ENCODE data around the gene S100A11.
"Not testable (repeated sequence)": the region's sequence is repeated elsewhere in the genome, so short reads cannot be mapped to it uniquely, and the experiment has no call there.

S100A11 gene

DNA sequence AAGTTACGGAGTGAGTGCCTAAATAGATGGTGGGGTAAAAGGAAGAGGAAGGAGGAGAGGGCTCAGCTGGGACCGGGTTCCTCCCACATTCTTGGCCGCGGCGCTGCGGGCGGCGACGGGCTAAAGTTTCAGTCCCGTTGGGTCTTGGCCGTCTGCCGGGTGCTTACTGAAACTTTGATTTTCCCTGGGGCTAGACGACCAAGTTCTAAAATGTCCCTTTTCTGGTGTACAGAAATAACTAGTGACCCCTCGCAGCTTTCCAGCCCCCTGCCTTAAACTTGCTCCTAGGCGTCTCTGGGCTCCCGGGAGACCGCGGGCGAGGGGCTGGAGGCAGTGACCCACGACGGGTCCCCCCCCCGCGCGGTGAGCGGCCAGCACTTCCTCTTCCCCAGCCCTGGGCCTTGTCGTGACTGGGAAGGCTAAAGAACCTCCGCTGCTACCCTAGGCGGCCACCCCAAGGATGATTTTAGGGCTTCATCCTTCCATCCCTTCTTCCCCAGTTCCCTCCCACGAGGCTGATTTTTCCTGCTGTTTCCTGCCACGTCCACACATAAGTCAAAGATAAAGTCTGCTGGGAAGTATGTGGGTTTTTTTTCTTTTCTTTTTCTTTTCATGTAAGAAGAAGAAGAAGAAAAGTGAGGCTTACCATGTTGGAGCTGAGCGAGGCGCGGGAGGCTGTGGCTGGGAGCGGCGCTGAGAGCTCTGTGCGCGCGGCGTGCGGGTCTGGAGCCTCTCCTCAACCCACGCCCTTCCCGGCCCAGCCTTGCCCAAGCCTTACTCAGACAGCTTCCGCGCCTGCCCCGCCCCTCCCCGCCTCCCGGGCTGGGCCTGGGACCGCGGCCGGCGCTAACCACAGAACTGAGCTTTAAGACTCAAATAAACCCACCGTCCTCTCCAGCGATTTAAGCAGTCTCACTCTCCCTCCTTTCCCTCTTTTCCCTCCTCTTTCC, at the start of gene S100A11:
TSS of gene S100A11 (minus strand) at position 738 of the 950 bp plus-strand sequence. CDS start at position 649, 89 bp downstream.
- peak; percentile 49 for DNase-seq (ENCODE audit: low read depth in 2 of 2)

GRCh38 chr1:152084853-152085252, 48.0 kb upstream of the S100A11 start:
- no peak for DNase-seq (ENCODE audit: low read depth in 2 of 2)

DNA sequence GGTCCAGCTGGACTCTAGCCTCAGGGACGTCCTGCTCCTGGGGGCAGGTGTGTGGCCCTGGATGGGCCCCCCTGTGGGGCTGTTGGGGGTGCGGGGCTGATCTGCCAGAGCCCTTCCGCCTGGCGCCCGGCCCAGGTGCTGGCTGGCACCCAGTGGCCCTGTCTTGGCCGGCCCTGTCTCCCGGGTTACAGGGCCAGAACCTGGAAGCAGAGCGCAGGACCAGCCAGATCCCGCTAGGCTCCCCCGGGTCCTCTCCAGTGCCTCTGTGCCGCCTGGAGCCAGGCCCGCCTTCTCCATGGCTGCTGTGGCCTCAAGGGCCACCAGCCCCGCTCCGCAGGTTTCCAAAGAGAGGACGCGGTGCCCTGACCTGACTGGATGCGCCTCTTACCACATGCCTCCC, 44.2 kb upstream of the S100A11 start:
- DNase-seq (ENCODE audit: low read depth in 2 of 2), result not testable (repeated sequence)

DNA sequence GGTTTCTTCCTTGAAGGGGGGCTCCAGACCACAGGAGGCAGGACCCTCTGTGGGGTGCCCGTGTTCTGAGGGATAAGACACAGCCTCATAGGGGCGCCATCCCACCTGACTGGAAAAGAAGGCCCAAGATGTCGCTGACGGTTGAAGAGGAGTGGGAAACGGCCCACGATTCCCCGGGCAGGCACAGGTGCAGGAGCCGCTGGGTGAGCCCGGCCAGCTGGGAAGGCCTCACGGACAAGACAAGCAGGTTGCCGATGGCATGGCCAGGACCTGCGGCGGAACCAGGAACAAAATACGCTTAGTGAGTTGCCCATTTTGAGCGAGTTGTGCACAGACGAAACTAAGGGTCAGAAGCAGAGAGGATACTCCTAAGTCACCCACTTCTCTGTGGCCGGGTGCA, 43.7 kb upstream of the S100A11 start:
- DNase-seq (ENCODE audit: low read depth in 2 of 2), result not testable (repeated sequence)

DNA sequence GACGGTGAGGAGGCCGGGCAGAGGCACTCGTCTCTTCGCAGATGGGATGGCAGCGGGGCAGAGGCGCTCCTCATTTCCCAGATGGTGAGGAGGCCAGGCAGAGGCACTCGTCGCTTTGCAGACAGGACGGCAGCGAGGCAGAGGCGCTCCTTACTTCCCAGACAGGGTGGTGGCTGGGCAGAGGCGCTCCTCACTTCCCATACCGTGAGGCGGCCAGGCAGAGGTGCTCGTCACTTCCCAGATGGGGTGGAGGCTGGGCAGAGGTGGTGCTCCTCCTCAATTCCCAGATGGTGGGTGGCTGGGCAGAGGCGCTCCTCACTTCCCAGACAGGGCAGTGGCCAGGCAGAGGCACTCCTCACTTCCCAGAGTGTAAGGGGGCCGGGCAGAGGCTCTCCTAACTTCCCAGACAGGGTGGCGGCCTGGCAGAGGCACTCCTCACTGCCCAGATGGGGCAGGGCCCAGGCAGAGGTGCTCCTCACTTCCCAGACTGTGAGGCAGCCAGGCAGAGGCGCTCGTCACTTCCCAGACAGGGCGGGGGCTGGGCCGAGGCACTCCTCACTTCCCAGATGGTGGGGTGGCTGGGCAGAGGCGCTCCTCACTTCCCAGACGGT, 42.1 kb upstream of the S100A11 start:
- DNase-seq (ENCODE audit: low read depth in 2 of 2), result no peak

DNA sequence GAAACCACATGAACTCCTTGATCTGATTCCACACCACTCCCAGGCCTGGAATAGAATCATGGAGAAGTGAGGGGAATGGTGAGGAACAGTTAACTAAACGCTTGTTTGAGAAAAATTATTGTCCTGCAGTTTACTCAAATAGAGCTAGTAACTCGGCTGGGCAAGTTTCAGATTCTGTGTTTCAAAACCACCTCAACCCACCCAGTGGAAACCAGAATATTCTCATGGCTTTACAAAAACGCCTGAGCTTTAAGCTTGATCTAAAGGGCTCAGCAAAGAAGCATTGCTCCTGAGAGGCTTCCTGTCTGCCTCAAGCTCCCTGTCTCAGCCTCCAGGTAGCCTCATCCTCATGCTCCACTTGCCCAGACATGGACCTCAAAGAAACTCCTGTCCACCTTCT, 35.5 kb upstream of the S100A11 start:
- DNase-seq (ENCODE audit: low read depth in 2 of 2), result no peak

- DNase-seq (ENCODE audit: low read depth in 2 of 2), result no peak
Measured at GRCh38 chr1:152071123-152071522, 34.3 kb upstream of the S100A11 start.

DNA sequence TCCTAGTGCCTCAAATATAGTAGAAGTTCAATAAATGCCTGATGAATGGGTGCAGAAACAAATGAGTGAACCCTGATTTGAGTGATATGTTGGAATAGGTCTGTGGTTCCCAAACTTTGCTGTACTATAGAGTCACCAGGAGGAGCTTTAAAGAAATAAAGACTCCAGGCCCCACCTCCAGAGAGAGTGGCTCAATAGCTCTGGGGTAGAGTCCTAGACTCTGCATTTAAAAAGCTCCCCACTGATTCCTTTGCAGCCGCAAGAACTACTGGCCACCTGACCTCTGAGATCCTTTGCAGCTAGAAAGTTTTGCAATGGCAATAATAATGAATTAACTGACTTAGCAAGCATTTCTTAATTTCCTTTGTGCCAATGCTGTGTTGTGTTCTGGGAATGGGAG, 31.1 kb upstream of the S100A11 start:
- no peak for DNase-seq (ENCODE audit: low read depth in 2 of 2)

DNA sequence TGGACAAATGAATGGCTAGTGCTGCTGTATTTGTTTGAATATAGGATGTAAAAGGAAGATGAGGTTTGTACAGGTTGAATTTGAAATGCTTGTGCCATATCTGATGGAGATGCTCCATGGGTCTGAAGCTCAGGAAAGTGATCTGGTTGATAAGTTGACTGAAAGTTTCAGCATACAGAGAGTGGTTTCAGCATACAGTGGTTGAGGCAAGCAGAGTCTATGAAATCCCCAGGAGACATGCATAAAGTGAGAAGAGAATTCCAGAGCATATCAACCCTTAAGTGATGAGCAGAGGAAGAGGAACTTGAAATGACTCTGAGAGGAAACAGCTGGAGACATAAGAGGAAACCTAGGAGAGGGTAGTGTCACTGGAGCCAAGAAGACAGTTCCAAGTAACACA, 30.3 kb upstream of the S100A11 start:
- DNase-seq (ENCODE audit: low read depth in 2 of 2), result no peak

DNA sequence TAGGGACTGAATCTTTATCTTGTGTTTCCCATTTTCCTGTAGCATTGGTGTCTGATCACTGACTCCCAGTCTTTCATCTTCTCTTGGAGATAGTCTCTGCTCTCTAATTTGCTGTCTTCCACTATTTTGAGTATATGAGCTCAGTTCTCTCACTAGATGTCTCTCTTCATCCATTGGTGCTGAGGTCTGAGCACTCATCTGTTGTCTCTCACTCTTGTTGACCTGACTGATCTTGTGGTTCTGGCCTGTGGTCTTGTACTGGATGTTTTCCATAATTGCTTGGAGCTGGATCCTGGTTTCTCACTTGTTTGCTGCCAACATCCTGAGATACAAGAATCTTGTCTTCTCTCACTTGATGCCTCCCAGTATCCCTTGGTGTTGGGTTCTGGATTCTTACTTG, 25.1 kb upstream of the S100A11 start:
- DNase-seq (ENCODE audit: low read depth in 2 of 2), result no peak

- no peak for DNase-seq (ENCODE audit: low read depth in 2 of 2)
Measured at GRCh38 chr1:152053375-152053774, 16.6 kb upstream of the S100A11 start.

GRCh38 chr1:152052606-152053005, 15.8 kb upstream of the S100A11 start:
- peak; percentile 71 to 76 for DNase-seq (ENCODE audit: low read depth in 2 of 2)

GRCh38 chr1:152050886-152051675, 14.3 kb upstream of the S100A11 start:
- no peak for DNase-seq (ENCODE audit: low read depth in 2 of 2)

DNA sequence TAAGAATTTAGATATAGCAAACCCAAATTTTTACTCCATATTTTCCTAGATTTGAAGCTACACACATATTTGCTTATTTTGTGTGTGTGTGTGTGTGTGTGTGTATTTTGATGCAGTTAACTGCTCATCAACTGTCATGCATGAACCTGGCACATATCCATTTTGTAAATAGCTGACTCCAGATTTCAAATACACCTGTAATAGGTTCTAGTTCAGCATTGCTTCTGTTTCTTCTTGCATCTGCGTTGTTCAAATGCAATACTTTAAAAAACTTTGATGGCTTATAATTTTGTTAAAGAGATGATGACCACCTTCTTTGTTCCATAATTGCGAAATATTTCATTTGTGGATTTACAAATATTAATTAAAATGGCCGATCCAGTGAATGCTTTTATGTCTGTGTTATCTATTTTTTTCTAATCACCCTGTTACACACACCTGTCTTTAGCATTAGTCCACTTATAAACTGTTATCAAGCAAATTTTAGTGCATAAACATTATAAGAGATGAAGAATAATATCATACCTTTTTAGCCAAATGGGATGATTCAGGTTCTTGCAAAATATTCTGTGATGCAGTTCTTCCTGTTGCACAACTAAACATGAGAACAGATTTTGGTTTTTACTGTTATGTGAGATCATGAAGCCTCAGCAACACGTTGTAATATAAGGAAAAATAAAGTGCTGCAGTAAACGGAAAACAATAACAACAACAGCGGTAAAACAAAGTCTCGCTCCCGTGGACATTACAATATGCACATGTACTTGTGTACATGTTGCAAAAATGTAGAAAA, 12.7 kb upstream of the S100A11 start:
- DNase-seq (ENCODE audit: low read depth in 2 of 2), result no peak

DNA sequence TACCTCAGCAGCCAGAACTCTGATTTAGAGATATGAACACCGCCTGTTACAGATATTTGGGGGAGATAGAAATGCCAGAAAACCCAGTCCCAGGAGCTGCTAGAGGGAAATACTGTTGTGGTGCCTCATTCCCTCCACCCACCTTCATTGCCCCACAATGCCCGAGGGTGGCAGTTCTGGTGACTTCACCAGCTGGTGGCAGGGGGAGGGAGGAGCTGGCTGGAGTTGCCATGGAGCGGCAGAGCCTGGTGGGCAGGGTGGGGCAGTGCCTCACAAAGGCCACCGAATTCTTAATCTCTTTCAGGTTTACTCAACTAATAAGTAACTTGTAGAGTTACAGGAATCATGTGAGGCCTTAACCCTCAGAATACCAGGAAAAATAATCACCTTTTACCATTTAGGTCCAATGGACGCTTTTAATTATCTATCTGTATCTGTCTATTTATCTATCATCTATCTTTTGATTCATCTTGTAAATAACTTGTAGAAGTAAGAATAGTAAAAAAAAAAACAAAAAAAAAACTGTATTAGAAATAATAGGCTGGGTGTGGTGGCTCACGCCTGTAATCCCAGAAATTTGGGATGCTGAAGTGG, 11.7 kb upstream of the S100A11 start:
- peak in 1 of 2 donors; percentile 43 for DNase-seq (ENCODE audit: low read depth in 2 of 2)

- DNase-seq (ENCODE audit: low read depth in 2 of 2), result peak; percentile 69 to 73
Measured at GRCh38 chr1:152047730-152048415, 11.1 kb upstream of the S100A11 start.

- DNase-seq (ENCODE audit: low read depth in 2 of 2), result no peak
Measured at GRCh38 chr1:152047413-152047729, 10.6 kb upstream of the S100A11 start.

DNA sequence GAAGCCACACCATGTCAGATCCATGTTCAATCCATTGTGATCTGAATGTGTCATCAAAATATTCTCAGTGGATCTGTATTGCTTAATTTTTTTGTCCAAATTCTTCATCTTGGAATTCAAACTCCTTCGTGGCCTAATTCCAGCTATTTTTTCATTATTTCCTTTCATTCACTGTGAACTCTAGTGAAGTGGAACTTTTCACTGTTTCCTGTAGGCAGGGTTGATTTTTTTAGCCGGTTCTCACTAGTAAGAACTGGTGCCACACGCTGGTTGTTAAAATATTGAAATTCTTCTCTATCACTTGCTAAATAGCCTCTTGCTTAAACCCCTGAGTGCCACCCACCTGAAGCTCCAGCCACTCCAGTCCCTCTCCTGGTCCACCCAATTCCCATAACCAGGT, 7.6 kb upstream of the S100A11 start:
- no peak for DNase-seq (ENCODE audit: low read depth in 2 of 2)

- no peak for DNase-seq (ENCODE audit: low read depth in 2 of 2)
Measured at GRCh38 chr1:152043870-152044269, 7.1 kb upstream of the S100A11 start.

- DNase-seq (ENCODE audit: low read depth in 2 of 2), result no peak
Measured at GRCh38 chr1:152042030-152042429, 5.2 kb upstream of the S100A11 start.

DNA sequence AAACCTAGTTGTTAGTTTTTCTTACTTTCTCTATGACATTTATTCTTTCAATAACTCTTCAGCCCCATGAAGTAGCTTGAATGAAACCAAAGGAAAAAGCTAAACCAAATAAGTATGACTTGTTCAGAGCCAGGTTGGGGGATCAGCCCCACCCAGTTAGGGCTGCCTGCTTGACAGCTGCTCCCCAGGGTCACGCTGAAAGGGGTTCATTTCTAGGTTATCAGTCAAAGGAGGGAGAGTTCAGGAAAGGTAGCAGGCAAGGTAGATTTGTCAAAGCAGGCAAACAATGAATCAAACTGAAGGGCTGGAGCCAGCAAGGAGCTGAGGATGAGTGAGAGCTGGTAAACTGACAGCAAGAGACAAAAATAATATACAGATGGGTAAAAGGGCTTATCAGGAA, 3.1 kb upstream of the S100A11 start:
- no peak for DNase-seq (ENCODE audit: low read depth in 2 of 2)
